GM18517 (cell line): ENCODE data around the gene ARPIN.

Source experiments
- ATAC-seq: cut with Tn5 transposase; IDR thresholded peaks from one replicate; pipeline ENCODE4 v1.9.1; 2021; ENCODE audit warnings: mild to moderate bottlenecking, moderate library complexity; ENCODE audit not compliant: unreplicated experiment

The ARPIN gene

GRCh38 chr15:89847101-89847500 is 65.7 kb downstream of the ARPIN start:
- no peak for ATAC-seq

- ATAC-seq = no peak
These were observed 67.4 kb downstream of the ARPIN start for GRCh38 chr15:89845305-89845893.
